HG03575 (cell line): Measurements from ENCODE around the gene PCGF2.
"Not testable (repeated sequence)": the region's sequence is repeated elsewhere in the genome, so short reads cannot be mapped to it uniquely, and the experiment has no call there.

Source experiments
- ATAC-seq: cut with Tn5 transposase; IDR thresholded peaks from one replicate; pipeline ENCODE4 v1.9.1; 2021; ENCODE audit not compliant: unreplicated experiment, insufficient number of reproducible peaks, low FRiP score; ENCODE audit errors: extremely low read depth

PCGF2 gene

DNA sequence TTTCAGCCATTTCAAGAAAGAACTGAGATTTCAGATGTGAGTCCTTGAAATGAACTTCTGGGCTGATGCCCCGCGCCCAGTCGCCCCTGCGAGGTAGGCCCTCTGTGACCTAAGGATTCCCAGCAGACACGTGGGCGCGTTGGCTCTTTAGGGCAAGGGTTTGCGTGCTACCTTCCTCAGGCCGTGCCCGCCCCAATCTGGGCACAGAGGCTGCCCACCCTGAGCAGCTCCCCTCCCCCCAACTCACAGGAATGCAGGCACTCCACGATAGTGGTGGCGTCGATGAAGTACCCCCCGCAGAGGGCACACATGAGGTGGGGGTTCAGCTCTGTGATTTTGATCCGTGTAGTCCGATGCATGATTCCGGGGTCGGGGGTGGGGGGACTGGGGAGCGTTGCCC is 8.1 kb downstream of the PCGF2 start:
- no peak for ATAC-seq

DNA sequence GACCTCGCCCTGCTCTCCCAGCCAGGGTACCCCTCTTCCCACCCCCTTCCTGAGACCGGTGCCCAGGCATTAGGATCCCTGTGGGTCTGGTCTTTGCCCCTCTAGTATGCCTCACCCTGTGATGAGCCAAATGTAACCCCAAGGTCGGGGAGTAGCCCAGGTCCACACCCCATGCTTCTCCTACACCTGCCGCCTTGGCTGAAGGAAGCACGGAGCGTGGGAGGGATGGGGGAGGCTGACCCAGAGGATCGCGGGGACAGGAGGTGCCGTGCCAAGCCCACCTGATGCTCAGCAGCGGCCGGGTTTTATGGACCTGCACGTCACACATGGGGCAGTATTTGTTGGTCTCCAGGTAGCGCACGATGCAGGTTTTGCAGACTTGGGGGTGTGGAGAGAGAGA is 8.8 kb downstream of the PCGF2 start:
- no peak for ATAC-seq

DNA sequence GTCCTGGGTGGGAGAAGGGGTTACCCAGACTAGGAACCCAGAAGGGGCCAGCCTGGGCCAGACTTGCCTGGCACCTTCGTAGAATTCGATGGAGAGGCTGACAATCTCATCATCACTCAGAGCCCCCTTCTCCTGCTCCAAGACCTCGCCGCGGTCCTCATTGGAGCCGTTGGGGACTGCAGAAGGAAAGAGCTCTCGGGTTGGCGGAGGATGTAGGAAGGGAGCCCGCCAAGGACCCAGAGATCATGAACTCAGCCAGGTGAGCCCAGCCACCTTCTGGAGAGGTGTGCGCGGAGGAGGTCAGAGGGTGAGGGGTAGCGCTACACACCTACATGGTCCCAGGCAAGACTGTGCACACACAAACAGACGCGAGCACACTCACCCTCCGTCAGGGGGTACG is 9.4 kb downstream of the PCGF2 start:
- no peak for ATAC-seq

DNA sequence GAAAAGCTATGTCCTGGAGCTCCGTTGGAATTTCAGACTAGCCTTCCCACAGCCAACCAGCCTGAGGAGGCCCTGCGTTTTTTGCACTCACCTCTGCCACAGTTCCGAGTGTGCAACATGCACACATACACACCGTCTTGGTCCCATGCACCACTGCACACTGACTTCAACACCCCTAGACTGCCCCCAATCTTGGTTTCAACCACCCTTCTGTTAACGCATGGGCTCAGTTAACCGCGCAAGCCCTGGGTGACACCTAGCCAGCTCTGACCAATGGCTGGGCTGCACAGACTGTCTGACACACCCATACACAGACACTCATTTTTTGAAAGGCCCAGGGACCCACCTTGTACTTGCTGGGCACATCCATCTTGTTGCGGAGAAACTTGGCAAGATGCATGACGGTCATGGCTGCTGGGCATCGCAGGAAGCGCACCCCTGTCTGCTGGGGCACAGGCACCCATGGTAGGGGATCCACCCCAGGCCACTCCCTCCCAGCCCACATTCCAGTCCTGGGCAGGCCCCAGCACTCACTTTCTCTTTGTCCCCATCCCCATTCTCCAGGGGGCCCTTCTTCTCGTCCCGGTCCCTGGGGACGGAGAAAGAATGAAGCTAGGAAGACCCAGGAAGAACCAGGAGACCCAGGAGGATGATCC is 10.0 kb downstream of the PCGF2 start:
- ATAC-seq, result no peak

DNA sequence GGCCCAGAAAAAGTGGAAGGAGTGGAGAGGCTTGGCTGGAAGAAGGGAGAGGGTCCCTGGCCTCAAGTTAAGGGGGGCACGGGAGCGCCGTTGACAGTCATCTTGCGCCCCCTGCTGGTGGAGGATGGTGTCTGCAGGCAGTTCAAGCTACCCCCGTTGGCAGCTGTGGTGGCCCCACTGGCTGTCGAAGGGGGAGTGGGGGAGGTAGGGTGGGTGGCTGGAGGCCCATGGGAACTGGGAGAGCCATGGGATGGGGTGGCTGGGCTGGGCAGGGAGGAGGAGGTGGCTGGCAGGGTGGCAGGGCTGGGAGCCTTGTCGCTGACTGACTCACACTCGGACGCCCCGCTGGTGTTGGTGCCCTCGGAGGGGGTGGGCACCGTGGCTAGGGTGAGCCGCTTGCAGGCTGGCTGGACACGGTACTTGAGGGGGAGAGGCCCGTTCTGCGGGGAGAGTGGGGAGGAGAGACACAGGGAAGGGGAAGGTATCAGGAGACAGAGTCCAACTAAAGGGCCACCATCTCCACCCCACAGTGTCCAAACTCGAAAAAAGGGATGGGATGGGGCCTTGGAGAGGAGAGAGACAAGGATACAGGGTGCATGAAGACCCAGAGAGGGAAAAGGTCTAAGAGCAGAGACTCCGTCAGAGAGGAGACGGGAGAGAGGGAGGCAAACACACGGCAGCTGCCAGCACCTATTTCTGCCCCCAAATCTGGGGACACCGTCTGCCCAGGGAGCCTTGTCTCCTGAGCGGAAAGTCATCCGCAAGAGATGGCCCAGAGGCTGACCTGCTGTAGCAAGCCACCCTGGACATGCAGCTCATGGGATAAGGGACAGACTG is 12.8 kb downstream of the PCGF2 start:
- no peak for ATAC-seq

GRCh38 chr17:38733982-38734973 is 13.9 kb downstream of the PCGF2 start:
- no peak for ATAC-seq

- no peak for ATAC-seq
These were observed 14.7 kb downstream of the PCGF2 start for GRCh38 chr17:38733282-38733981.

GRCh38 chr17:38732376-38733281 is 15.5 kb downstream of the PCGF2 start:
- no peak for ATAC-seq

DNA sequence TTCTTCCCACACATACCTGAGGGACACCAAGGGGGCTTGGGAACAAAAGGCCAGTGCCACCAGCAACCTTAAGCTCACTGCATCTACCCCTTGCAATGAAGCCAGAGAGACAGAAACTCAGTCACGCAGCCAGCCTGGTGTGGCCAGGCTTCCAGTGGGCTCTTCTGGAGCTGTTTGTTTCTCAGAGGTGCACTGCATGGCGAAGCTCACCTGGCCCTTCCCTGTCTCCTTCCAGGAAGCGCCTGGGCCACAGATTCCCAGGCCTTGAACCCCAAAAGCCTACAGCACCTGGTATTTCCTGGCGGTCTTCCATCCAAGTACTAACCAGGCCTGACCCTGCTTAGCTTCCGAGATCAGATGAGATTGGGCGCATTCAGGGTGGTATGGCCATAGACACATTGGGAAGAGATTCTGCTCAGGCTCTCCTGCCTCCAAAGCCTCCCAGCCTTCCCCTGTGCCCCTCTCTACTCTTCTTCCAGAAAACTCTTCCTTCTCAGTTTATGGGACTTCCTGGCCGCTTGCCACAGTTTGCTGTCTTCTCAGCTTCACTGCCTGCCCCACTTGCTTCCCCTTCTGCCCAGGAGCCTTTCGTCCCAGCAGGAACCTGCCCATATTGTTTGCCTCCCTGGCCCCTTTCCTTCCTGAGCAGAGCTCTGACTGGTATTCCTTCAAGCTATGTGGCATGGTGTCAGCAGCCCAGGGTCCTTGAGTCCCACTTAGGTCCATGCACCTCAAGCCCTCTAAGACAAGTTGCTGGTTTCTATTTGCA is 16.4 kb downstream of the PCGF2 start:
- no peak for ATAC-seq

DNA sequence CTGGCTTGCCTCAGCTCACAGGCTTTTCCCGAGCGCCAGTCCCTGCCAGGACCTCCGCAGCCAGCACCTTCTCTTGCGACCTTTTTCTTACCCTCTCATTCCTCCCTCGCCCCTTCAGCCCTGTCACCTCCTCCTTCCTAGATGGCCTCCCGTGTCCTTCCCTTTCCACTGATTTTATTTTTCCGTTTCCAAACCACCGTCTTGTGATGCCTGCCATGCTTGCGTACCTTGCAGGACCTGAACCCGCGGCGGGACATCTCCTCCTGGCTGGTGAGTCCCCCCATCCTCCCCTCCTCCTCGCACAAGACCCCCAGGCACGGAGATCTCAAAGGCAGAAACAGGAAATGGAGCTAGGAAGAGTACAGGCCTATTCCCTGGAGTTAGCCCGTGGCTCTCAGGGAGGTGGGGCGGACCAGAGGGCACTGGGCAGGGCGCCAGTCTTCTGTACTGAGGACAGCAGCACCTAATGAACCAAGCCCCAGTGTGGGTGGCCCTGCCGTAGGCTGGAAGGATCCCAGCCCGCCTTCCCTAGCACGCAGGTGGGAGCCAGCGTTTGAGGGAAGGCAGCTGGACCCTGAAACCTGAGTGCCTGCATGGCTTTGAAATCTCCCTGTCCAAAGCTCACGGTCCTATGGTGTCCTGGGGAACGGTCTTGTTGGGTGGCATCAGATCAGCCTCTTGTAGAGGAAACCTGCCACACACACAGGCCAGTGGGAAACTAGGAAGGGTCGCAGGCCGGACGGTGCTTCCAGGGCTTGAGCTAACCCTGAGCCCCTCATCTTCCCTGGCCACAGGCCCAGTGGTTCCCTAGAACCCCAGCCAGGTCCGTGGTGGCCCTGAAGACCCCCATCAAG is 17.4 kb downstream of the PCGF2 start:
- ATAC-seq, result no peak

DNA sequence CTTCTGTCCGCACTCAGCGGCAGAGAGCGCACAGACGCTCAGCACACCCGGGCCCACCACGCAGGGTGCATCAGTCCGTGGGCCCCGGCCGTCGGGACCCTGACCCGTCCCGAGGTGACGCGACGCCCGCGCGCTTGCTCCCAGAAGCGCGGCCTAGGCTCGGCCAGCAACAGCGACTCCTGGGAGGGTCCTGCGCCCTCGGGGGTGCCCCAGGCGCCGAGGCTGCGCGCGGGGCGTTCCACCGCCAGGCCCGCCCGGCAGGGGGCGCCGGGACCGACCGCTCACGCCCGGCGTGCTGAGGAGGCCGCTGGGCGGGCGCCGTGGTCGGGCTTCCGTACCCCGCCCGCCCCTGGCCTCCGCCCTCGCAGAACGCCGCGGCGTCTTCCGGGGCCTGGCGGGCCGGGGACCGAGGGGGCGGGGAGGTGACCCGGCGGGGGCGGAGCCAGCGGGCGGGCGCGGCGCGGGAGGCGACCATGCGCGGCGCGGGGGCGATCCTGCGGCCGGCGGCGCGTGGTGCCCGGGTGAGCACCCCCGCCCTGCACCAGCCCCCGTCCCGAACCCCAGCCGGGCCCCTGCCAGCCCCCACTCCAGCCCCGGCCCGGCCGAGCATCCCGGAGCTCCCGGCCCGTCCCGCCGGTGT is 18.1 kb downstream of the PCGF2 start, which contains the start of gene CISD3:
TSS of gene CISD3 (plus strand) at position 456 of the 640 bp plus-strand sequence. CDS start at position 474, 18 bp downstream.
- no peak for ATAC-seq

DNA sequence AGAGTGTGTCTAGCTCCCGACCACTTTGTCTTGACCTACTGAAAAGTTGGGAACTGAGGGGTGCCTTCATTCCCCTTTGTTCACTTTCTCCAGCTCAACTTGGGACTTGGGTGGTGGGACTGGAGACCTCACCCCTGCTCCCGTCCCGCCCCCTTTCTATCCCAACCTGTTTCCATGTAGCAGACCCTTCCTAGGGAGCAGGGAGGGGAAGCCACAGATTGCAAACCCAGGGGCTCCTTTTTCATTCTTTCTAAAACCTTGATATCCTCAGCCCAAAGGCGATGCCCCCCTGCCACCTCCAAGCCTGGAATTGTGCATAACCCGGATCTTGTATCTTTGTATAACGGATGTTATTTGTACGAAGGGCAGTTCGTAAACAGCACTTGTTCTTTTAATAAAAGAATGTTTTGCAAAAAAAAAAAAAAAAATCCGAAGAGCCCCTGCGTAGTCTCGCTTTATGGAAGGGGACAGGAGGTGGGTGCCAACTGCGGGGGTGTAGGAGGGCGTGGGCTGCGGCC is 18.7 kb downstream of the PCGF2 start:
- ATAC-seq, result no peak

DNA sequence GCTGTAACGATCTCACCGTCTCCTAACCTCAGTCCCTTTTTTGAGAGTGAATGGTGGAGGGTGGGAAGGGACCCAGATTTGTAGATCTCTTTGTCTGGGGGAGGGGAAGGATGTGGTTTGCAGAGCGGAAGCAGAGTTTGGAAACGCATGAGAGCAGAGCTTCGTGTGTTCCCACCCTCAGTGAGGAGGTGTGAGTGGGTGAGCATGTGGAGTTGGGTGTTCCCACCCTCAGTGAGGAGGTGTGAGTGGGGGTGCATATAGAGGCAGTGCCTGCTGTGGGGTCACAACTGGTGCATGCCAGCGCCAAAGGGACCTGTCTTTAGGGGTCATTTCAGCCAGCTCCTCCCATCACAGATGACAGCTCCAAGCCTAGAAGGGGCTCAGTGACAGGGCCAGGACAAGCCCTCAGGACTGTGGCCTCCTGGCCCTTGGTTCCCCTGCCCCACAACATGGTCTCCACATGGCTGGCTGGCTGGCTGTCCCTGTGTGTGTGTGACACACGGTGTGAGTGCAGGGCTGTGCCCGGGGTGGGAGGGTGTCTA is 19.8 kb downstream of the PCGF2 start:
- ATAC-seq, result no peak

- no peak for ATAC-seq
These were observed 20.4 kb downstream of the PCGF2 start for GRCh38 chr17:38727736-38728135.

- ATAC-seq, result not testable (repeated sequence)
These were observed 22.0 kb downstream of the PCGF2 start for GRCh38 chr17:38726145-38726544.
